VCaP (cell line): Measurements from ENCODE around the gene DIS3L2.

ENCODE experiments used
- H3K27ac ChIP-seq: fragments of 450-650 bp; 2 replicates; pipeline ENCODE4 v1.5.1; 2017
- CTCF ChIP-seq: fragments of 450-650 bp; conservative IDR thresholded peaks from 2 replicates; pipeline ENCODE4 v1.5.1; 2017; ENCODE audit warnings: mild to moderate bottlenecking, moderate library complexity

Gene DIS3L2

GRCh38 chr2:232250246-232251175, 289.0 kb downstream of the DIS3L2 start:
- no peak overlapping the region for H3K27ac ChIP-seq
- TF ChIP-seq CTCF = no peak

- no peak overlapping the region for H3K27ac ChIP-seq
- TF ChIP-seq CTCF = no peak
Measured at GRCh38 chr2:232255033-232255432, 293.5 kb downstream of the DIS3L2 start.

- no peak overlapping the region for H3K27ac ChIP-seq
- no peak for TF ChIP-seq CTCF
Measured at GRCh38 chr2:232260075-232260474, 298.6 kb downstream of the DIS3L2 start.

DNA sequence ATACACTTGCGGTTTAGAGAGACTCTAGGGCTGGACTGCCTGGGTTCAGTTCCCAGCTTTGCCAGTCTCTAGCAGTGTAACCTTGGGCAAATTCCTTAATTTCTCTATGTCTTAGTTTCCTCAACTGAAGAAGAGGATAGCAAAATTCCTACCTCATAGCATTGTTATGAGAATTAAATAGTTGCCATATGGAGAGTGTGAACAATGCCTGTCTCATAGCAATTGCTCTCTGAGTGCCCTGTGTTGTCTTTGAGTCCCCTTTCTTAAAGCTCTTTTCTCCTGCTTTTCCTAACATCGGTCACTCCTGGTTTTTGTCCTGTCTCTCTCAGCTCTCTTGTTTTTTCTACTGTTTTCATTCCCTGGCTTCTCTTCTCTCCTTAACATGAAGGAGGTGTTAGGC, 300.3 kb downstream of the DIS3L2 start:
- no peak for TF ChIP-seq CTCF
- no peak overlapping the region for H3K27ac ChIP-seq

GRCh38 chr2:232263295-232263694, 301.8 kb downstream of the DIS3L2 start:
- H3K27ac ChIP-seq = no peak overlapping the region
- no peak for TF ChIP-seq CTCF

DNA sequence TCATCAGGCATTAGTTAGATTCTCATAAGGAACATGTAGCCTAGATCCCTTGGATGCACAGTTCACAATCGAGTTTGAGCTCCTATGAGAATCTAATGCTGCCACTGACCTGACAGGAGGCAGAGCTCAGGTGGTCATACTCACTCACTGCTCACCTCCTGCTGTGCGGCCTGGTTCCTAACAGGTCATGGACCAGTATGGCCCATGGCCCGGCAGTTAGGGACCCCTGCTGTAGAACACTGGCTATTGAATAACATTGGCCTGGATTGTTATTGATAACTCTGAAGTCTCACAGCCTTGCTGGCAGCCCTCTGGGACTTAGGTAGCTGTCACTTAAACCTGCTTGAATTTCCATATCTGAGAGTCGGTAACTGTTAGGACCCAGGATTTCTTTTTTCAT, 302.6 kb downstream of the DIS3L2 start:
- H3K27ac ChIP-seq = no peak overlapping the region
- no peak for TF ChIP-seq CTCF

DNA sequence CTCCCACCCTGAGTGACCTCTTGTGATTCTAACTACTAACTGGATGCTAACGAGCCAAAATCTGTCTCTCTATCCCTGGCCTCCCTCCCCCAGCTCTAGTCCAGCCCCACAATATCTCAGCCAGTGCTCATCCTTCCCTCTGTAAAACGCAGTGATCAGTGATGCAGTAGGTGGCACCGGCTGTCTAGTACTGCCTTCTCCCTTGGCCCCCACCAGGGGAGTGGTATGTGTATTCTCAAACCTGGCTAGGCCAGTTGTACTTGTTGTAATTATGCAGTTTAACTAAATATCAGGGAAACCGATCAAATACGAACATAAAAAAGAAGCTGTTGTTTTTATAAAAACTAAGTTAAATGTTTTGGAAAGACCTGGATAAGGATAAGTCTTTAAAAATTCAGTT, 303.8 kb downstream of the DIS3L2 start:
- no peak overlapping the region for H3K27ac ChIP-seq
- TF ChIP-seq CTCF = no peak
